Measurements from ENCODE around the gene USP37. TPM values are rescaled to one million over a fixed set of nuclear protein-coding genes. Genes with fewer than 3 reads are reported as not detected.

Gene USP37
- polyA plus RNA-seq, 2 of the 4 experiments (the other 2 are of a cell fraction) = 5.1 to 12.8 TPM

DNA sequence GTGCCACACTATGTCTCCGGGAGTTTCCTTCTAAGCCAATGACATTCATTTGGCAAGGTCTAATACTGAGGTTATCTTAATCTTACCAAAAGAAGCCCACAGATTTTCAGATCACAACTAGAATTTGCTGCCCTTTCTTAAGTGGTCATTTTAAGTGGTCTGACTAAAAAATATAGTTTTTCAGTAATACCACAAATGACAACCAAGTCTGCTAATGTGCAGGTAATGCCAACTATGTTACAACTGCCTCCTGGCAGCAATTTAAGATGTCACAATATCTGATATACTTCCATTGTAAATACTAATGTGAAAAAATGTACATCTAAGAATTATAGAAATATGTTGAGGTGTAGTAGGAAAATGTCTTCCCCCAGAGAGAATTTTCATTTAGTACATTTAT, 49.3 kb downstream of the USP37 start (continued):
- TF ChIP-seq, protein P1, sequence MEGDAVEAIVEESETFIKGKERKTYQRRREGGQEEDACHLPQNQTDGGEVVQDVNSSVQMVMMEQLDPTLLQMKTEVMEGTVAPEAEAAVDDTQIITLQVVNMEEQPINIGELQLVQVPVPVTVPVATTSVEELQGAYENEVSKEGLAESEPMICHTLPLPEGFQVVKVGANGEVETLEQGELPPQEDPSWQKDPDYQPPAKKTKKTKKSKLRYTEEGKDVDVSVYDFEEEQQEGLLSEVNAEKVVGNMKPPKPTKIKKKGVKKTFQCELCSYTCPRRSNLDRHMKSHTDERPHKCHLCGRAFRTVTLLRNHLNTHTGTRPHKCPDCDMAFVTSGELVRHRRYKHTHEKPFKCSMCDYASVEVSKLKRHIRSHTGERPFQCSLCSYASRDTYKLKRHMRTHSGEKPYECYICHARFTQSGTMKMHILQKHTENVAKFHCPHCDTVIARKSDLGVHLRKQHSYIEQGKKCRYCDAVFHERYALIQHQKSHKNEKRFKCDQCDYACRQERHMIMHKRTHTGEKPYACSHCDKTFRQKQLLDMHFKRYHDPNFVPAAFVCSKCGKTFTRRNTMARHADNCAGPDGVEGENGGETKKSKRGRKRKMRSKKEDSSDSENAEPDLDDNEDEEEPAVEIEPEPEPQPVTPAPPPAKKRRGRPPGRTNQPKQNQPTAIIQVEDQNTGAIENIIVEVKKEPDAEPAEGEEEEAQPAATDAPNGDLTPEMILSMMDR (IDR thresholded peaks at IDR 0.05) = no peak

DNA sequence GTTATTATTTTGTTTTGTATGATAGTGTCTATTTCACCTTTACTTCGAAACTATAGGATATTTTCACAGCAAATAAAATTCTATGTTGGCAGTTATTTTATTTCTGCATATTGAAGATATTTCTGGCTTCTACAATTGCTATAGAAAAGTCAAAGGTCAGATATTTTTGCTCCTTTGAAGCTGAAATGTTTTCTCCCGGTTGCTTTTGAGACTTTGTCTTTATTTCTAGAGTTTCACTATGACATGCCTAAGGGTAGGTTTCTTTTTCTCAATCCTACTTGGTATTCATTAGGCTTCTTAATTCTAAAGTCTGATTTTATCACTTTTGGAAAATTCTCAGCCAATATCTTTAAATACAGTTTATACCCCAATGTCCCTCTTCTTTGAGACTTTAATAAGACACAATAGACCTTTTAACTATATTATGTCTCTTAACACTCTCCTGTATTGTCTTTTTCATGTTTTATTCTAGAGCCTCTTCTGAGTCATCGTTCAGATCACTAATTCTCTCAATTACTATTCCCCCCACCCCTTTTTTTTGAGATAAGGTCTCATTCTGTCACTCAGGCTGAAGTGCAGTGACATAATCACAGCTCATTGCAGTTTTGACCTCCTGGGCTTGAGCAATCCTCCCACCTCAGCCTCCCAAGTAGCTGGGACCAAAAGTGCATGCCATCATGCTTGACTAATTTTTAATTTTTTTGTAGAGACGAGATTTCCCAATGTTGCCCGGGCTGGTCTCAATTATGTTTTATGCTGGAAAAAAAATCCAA, 50.5 kb downstream of the USP37 start:
- FAIRE-seq = no peak
- no peak for TF ChIP-seq NR3C1 (IDR thresholded peaks at IDR 0.05)
- no peak for TF ChIP-seq POLR2AphosphoS2 (conservative IDR thresholded peaks at IDR 0.05; ENCODE audit: low read length)
- no peak for TF ChIP-seq CHD2 (IDR thresholded peaks at IDR 0.05; ENCODE audit: low read length, partially characterized antibody)
- TF ChIP-seq ZNF302 (CRISPR knock-in tag; IDR thresholded peaks at IDR 0.05) = no peak
- TF ChIP-seq CBX8 (IDR thresholded peaks at IDR 0.05) = no peak
- no peak for TF ChIP-seq SMC3 (IDR thresholded peaks at IDR 0.05)
- no peak for TF ChIP-seq HEYL (CRISPR knock-in tag; IDR thresholded peaks at IDR 0.05)
- TF ChIP-seq HOXB13 (CRISPR knock-in tag; IDR thresholded peaks at IDR 0.05; ENCODE audit: low read depth) = no peak
- no peak for TF ChIP-seq EHF (CRISPR knock-in tag; IDR thresholded peaks at IDR 0.05)
- TF ChIP-seq FOSB (CRISPR knock-in tag; IDR thresholded peaks at IDR 0.05) = no peak
- TF ChIP-seq BHLHE40 (IDR thresholded peaks at IDR 0.05; ENCODE audit: low read depth, low read length) = no peak
- no peak for TF ChIP-seq HDAC2 (IDR thresholded peaks at IDR 0.05)
- TF ChIP-seq KDM1A (IDR thresholded peaks at IDR 0.05; ENCODE audit: low read depth) = no peak
- no peak for TF ChIP-seq TFCP2L1 (CRISPR knock-in tag; IDR thresholded peaks at IDR 0.05)
- TF ChIP-seq, protein P2, sequence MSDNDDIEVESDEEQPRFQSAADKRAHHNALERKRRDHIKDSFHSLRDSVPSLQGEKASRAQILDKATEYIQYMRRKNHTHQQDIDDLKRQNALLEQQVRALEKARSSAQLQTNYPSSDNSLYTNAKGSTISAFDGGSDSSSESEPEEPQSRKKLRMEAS (IDR thresholded peaks at IDR 0.05) = no peak
- TF ChIP-seq POLR2A (IDR thresholded peaks at IDR 0.05; ENCODE audit: low read length) = no peak
- no peaks in the 10 kb centered on the region for H3K9me3 ChIP-seq
- H3K27ac ChIP-seq = no peak overlapping the region
- ATAC-seq = no peak
- no peak overlapping the region for H3K4me2 ChIP-seq
- ChIA-PET CTCF (interaction anchor here (0.8 to 1.4 kb wide), 2 partner anchors 25 to 122 kb away, joined by 3 read pairs; no protein-coding TSS in a partner anchor), POLR2A (no interaction called here)
- DNase-seq (ENCODE audit: low read depth in 1 of 2, low spot score in 1 of 2) = no peak
- no peak overlapping the region for H3K4me3 ChIP-seq
- no peaks in the 10 kb centered on the region for H3K4me1 ChIP-seq
- WGBS (ENCODE audit: missing lambda C conversion rate) = 84% methylated on average over 5 of the region's 5 CpGs

DNA sequence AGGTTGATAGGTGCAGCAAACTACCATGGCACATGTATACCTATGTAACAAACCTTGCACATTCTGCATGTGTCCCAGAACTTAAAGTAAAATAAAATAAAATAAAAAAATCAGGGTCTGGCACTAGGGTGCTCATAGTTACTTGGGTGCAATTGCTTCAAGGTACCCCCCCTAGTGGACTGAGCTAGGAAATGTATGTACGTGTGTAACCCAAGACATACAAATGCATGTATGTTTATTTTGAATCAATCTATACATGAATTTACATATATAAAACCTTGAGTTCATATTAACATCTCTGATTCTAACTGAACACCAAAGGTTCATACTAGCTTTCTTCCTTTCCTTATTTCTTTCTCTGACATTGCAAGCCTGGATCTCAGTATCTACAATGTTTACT, 51.5 kb downstream of the USP37 start:
- 71% methylated on average over 1 of the region's 1 CpG for WGBS (ENCODE audit: missing lambda C conversion rate)
- ChIA-PET CTCF (interaction anchor here (0.8 to 1.4 kb wide), 2 partner anchors 24 to 121 kb away, joined by 3 read pairs; no protein-coding TSS in a partner anchor), POLR2A (no interaction called here)
- no peak overlapping the region for H3K4me2 ChIP-seq
- H3K4me1 ChIP-seq = no peaks in the 10 kb centered on the region
- H3K9me3 ChIP-seq = no peaks in the 10 kb centered on the region
- FAIRE-seq (no peak), ATAC-seq (peak in 1 of 2 experiments; percentile 73; a peak in 3 of 6 replicates), DNase-seq (ENCODE audit: low read depth in 1 of 2, low spot score in 1 of 2) (peak; percentile 6 to 42)
- H3K27ac ChIP-seq = no peak overlapping the region
- H3K4me3 ChIP-seq = no peak overlapping the region
- TF ChIP-seq FOXS1 (CRISPR knock-in tag; IDR thresholded peaks at IDR 0.05) = no peak
- no peak for TF ChIP-seq BHLHE40 (IDR thresholded peaks at IDR 0.05; ENCODE audit: low read depth, low read length)
- TF ChIP-seq ESRRA (IDR thresholded peaks at IDR 0.05; ENCODE audit: borderline replicate concordance, low read length) = no peak
- TF ChIP-seq GATA3 (IDR thresholded peaks at IDR 0.05; ENCODE audit: borderline replicate concordance) = no peak
- TF ChIP-seq, protein P3, sequence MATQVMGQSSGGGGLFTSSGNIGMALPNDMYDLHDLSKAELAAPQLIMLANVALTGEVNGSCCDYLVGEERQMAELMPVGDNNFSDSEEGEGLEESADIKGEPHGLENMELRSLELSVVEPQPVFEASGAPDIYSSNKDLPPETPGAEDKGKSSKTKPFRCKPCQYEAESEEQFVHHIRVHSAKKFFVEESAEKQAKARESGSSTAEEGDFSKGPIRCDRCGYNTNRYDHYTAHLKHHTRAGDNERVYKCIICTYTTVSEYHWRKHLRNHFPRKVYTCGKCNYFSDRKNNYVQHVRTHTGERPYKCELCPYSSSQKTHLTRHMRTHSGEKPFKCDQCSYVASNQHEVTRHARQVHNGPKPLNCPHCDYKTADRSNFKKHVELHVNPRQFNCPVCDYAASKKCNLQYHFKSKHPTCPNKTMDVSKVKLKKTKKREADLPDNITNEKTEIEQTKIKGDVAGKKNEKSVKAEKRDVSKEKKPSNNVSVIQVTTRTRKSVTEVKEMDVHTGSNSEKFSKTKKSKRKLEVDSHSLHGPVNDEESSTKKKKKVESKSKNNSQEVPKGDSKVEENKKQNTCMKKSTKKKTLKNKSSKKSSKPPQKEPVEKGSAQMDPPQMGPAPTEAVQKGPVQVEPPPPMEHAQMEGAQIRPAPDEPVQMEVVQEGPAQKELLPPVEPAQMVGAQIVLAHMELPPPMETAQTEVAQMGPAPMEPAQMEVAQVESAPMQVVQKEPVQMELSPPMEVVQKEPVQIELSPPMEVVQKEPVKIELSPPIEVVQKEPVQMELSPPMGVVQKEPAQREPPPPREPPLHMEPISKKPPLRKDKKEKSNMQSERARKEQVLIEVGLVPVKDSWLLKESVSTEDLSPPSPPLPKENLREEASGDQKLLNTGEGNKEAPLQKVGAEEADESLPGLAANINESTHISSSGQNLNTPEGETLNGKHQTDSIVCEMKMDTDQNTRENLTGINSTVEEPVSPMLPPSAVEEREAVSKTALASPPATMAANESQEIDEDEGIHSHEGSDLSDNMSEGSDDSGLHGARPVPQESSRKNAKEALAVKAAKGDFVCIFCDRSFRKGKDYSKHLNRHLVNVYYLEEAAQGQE (IDR thresholded peaks at IDR 0.05) = no peak
- TF ChIP-seq, protein P4, sequence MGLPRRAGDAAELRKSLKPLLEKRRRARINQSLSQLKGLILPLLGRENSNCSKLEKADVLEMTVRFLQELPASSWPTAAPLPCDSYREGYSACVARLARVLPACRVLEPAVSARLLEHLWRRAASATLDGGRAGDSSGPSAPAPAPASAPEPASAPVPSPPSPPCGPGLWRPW (IDR thresholded peaks at IDR 0.05) = no peak
- no peak for TF ChIP-seq MAZ (IDR thresholded peaks at IDR 0.05; ENCODE audit: borderline replicate concordance, low read depth, low read length)
- TF ChIP-seq EHF (CRISPR knock-in tag; IDR thresholded peaks at IDR 0.05) = no peak
- TF ChIP-seq JUN (IDR thresholded peaks at IDR 0.05) = no peak
- no peak for TF ChIP-seq CEBPB (IDR thresholded peaks at IDR 0.05)
- no peak for TF ChIP-seq NPAS2 (CRISPR knock-in tag; IDR thresholded peaks at IDR 0.05; ENCODE audit: borderline replicate concordance)
- no peak for TF ChIP-seq CHD4 (IDR thresholded peaks at IDR 0.05; ENCODE audit: borderline replicate concordance)
- no peak for TF ChIP-seq JUNB (IDR thresholded peaks at IDR 0.05)
- no peak for TF ChIP-seq HOXB5 (CRISPR knock-in tag; IDR thresholded peaks at IDR 0.05)
